ENCODE measurements around the gene SPIB. TPM values are rescaled to one million over a fixed set of nuclear protein-coding genes. Genes with fewer than 3 reads are reported as not detected.
"Not testable (repeated sequence)": the region's sequence is repeated elsewhere in the genome, so short reads cannot be mapped to it uniquely, and the experiment has no call there.

Gene SPIB
- total RNA-seq, 1 experiment from 2014 or later: 0.50 TPM

DNA sequence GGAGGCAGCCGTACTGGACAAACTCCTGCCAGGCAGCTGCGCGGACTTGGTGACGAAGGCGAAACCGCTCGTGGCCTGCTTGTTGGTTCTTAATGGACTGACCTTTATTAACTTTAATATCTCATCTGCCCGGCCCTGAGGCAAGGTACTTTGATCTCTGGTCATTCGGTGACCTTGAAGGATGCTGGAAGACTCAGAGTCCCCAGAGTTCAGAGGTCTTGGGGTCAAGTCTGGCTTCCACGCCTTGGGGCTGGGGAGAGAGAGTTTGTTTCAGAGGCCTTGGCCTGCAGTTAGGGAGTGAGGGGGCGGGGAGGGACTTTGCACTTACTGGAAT lies 47.9 kb downstream of the SPIB start:
- H3K4me1 ChIP-seq: peaks cover 7% of the 10 kb centered on the region
- H3K27me3 ChIP-seq (replicated peaks; ENCODE audit: control insufficient read depth, insufficient read depth, low read length): no peaks in the 10 kb centered on the region
- Mint-ChIP-seq H3K36me3 (ENCODE audit: insufficient read depth, unreplicated experiment) (no peaks in the 10 kb centered on the region), H3K4me1 (ENCODE audit: low read depth, unreplicated experiment) (no peaks in the 10 kb centered on the region), H3K27me3 (ENCODE audit: insufficient read depth, unreplicated experiment) (no peaks in the 10 kb centered on the region), H3K4me3 (ENCODE audit: unreplicated experiment) (no peak overlapping the region), H3K9me3 (ENCODE audit: unreplicated experiment) (no peaks in the 10 kb centered on the region), H3K27ac (ENCODE audit: unreplicated experiment) (no peak overlapping the region)
- no peak overlapping the region for H3K4me3 ChIP-seq (ENCODE audit: low read depth, low read length)
- CTCF ChIA-PET: interaction anchor here (2.9 kb wide), 1 partner anchor 98 kb away, joined by 18 read pairs; no protein-coding TSS in a partner anchor
- DNase-seq: no peak
- no TSS peak for BruUV-seq (replicated peaks)
- H3K9me3 ChIP-seq: no peaks in the 10 kb centered on the region
- POLR2A ChIA-PET: no interaction called here
- TF ChIP-seq CTCF (IDR thresholded peaks at IDR 0.05; ENCODE audit: insufficient read depth in 1 of 2, low read depth in 1 of 2, low read length in 1 of 2, severe bottlenecking in 1 of 2, unreplicated experiment in 1 of 2): no peak
- no peaks in the 10 kb centered on the region for H3K36me3 ChIP-seq (ENCODE audit: control insufficient read depth, insufficient read depth, low read length)
- intact Hi-C loops (cut with micrococcal nuclease; ENCODE audit: unreplicated experiment): no loop called here

- Histone ChIP-seq H3K4me3 (ENCODE audit: low read depth, low read length) (no peak overlapping the region), H3K4me1 (peaks cover 6% of the 10 kb centered on the region; the same call in 1 of the 2 replicates), H3K36me3 (ENCODE audit: control insufficient read depth, insufficient read depth, low read length) (no peaks in the 10 kb centered on the region), H3K9me3 (no peaks in the 10 kb centered on the region), H3K27me3 (replicated peaks; ENCODE audit: control insufficient read depth, insufficient read depth, low read length) (no peaks in the 10 kb centered on the region)
- Mint-ChIP-seq H3K36me3 (ENCODE audit: insufficient read depth, unreplicated experiment) (no peaks in the 10 kb centered on the region), H3K4me3 (ENCODE audit: unreplicated experiment) (no peak overlapping the region), H3K27ac (ENCODE audit: unreplicated experiment) (no peak overlapping the region), H3K4me1 (ENCODE audit: low read depth, unreplicated experiment) (no peaks in the 10 kb centered on the region), H3K27me3 (ENCODE audit: insufficient read depth, unreplicated experiment) (no peaks in the 10 kb centered on the region), H3K9me3 (ENCODE audit: unreplicated experiment) (no peaks in the 10 kb centered on the region)
- no TSS peak for BruUV-seq (replicated peaks)
- ChIA-PET POLR2A (no interaction called here), CTCF (interaction anchor here (0.5 kb wide), 1 partner anchor 141 kb away, joined by 12 read pairs; no protein-coding TSS in a partner anchor)
- no peak for TF ChIP-seq CTCF (IDR thresholded peaks at IDR 0.05; ENCODE audit: insufficient read depth in 1 of 2, low read depth in 1 of 2, low read length in 1 of 2, severe bottlenecking in 1 of 2, unreplicated experiment in 1 of 2)
- intact Hi-C loops (cut with micrococcal nuclease; ENCODE audit: unreplicated experiment): no loop called here
- DNase-seq: no peak
Measured at GRCh38 chr19:50467566-50467965, 48.8 kb downstream of the SPIB start.

- Histone ChIP-seq H3K4me1 (peaks cover 6% of the 10 kb centered on the region; the same call in 1 of the 2 replicates), H3K4me3 (ENCODE audit: low read depth, low read length) (no peak overlapping the region), H3K27me3 (replicated peaks; ENCODE audit: control insufficient read depth, insufficient read depth, low read length) (no peaks in the 10 kb centered on the region), H3K36me3 (ENCODE audit: control insufficient read depth, insufficient read depth, low read length) (no peaks in the 10 kb centered on the region), H3K9me3 (no peaks in the 10 kb centered on the region)
- no peaks in the 10 kb centered on the region for H3K9me3 Mint-ChIP-seq (ENCODE audit: unreplicated experiment)
- H3K36me3 Mint-ChIP-seq (ENCODE audit: insufficient read depth, unreplicated experiment): no peaks in the 10 kb centered on the region
- no peaks in the 10 kb centered on the region for H3K4me1 Mint-ChIP-seq (ENCODE audit: low read depth, unreplicated experiment)
- no peak for DNase-seq
- ChIA-PET POLR2A (no interaction called here), CTCF (interaction anchor here (0.5 kb wide), 1 partner anchor 1679 kb away, joined by 3 read pairs; no protein-coding TSS in a partner anchor)
- BruUV-seq (replicated peaks): no TSS peak
- intact Hi-C loops (cut with micrococcal nuclease; ENCODE audit: unreplicated experiment): no loop called here
- no peak overlapping the region for H3K4me3 Mint-ChIP-seq (ENCODE audit: unreplicated experiment)
- no peak for TF ChIP-seq CTCF (IDR thresholded peaks at IDR 0.05; ENCODE audit: insufficient read depth in 1 of 2, low read depth in 1 of 2, low read length in 1 of 2, severe bottlenecking in 1 of 2, unreplicated experiment in 1 of 2)
- H3K27ac Mint-ChIP-seq (ENCODE audit: unreplicated experiment): no peak overlapping the region
- H3K27me3 Mint-ChIP-seq (ENCODE audit: insufficient read depth, unreplicated experiment): no peaks in the 10 kb centered on the region
Measured at GRCh38 chr19:50468818-50469217, 50.1 kb downstream of the SPIB start.

DNA sequence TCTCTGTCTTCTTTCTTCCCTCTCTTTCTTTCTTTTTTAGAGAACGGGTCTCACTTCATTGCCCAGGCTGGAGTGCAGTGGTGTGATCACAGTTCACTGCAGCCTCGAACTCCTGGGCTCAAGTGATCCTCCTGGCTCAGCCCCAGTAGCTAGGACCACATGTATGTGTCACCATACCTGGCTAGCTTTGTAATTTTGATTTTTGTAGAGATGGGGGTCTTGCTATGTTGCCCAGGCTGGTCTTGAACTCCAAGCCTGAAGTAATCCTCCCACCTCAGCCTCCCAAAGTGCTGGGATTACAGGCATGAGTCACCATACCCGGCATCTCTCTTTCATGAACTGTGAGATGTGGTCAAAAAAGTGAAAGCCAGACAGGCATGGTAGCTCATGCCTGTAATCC lies 54.6 kb downstream of the SPIB start:
- intact Hi-C loops (cut with micrococcal nuclease; ENCODE audit: unreplicated experiment); H3K27me3 Mint-ChIP-seq (ENCODE audit: insufficient read depth, unreplicated experiment); H3K4me1 Mint-ChIP-seq (ENCODE audit: low read depth, unreplicated experiment); POLR2A ChIA-PET; H3K36me3 ChIP-seq (ENCODE audit: control insufficient read depth, insufficient read depth, low read length); H3K27me3 ChIP-seq (replicated peaks; ENCODE audit: control insufficient read depth, insufficient read depth, low read length); H3K4me1 ChIP-seq; DNase-seq; H3K4me3 Mint-ChIP-seq (ENCODE audit: unreplicated experiment); H3K9me3 Mint-ChIP-seq (ENCODE audit: unreplicated experiment); H3K27ac Mint-ChIP-seq (ENCODE audit: unreplicated experiment); H3K4me3 ChIP-seq (ENCODE audit: low read depth, low read length); CTCF ChIA-PET; H3K9me3 ChIP-seq; BruUV-seq (replicated peaks): not testable (repeated sequence)
- H3K36me3 Mint-ChIP-seq (ENCODE audit: insufficient read depth, unreplicated experiment): peaks cover 30% of the 10 kb centered on the region
